Measurements from ENCODE around the gene ZNF501. TPM values are rescaled to one million over a fixed set of nuclear protein-coding genes. Genes with fewer than 3 reads are reported as not detected.

Gene ZNF501
- total and polyA plus RNA-seq, 2 experiments from 2014 or later, result 4.2 to 6.6 TPM

GRCh38 chr3:44682182-44682896 is 47.1 kb upstream of the ZNF501 start:
- Histone ChIP-seq H3F3A (replicated peaks; ENCODE audit: low read depth) (no peaks in the 10 kb centered on the region), H3K27ac (ENCODE audit: low read depth) (no peak overlapping the region), H3K9me2 (ENCODE audit: insufficient read depth) (0 out of 2 replicates have a peak, but pooled peaks cover 17% of the 10 kb centered on the region), H3K36me3 (ENCODE audit: insufficient read depth) (no peaks in the 10 kb centered on the region), H2AFZ (no peak overlapping the region), H4K20me1 (replicated peaks; ENCODE audit: insufficient read depth) (no peaks in the 10 kb centered on the region; the same call in 1 of the 2 replicates), H3K27me3 (ENCODE audit: insufficient read depth) (no peaks in the 10 kb centered on the region), H3K79me2 (replicated peaks; ENCODE audit: insufficient read depth) (no peaks in the 10 kb centered on the region), H3K4me1 (ENCODE audit: insufficient read depth) (0 out of 2 replicates have a peak, but pooled peaks cover 3% of the 10 kb centered on the region), H3K4me3 (no peak overlapping the region), H3K4me2 (no peak overlapping the region)
- H3K36me3 Mint-ChIP-seq (ENCODE audit: low read depth), result peaks cover 52% of the 10 kb centered on the region
- no peaks in the 10 kb centered on the region for H3K27me3 Mint-ChIP-seq (ENCODE audit: insufficient read depth, low read depth, poor library complexity)
- DNase-seq (ENCODE audit: low spot score) (no peak), ATAC-seq (no peak)
- H3K9me3 Mint-ChIP-seq, result peaks cover 61% of the 10 kb centered on the region
- TF ChIP-seq NANOG (IDR thresholded peaks at IDR 0.05; ENCODE audit: borderline replicate concordance) (no peak), STAT1 (IDR thresholded peaks at IDR 0.05; ENCODE audit: unreplicated experiment) (no peak), ZNF331 (CRISPR knock-in tag; IDR thresholded peaks at IDR 0.05; ENCODE audit: low read depth) (no peak), EZH2phosphoT487 (IDR thresholded peaks at IDR 0.05; ENCODE audit: unreplicated experiment) (no peak)
- TF ChIP-seq, protein P1, sequence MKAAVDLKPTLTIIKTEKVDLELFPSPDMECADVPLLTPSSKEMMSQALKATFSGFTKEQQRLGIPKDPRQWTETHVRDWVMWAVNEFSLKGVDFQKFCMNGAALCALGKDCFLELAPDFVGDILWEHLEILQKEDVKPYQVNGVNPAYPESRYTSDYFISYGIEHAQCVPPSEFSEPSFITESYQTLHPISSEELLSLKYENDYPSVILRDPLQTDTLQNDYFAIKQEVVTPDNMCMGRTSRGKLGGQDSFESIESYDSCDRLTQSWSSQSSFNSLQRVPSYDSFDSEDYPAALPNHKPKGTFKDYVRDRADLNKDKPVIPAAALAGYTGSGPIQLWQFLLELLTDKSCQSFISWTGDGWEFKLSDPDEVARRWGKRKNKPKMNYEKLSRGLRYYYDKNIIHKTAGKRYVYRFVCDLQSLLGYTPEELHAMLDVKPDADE (IDR thresholded peaks at IDR 0.05), result no peak
- H3K4me1 Mint-ChIP-seq, result peaks cover 3% of the 10 kb centered on the region
- H3K4me3 Mint-ChIP-seq, result no peak overlapping the region
- H3K27ac Mint-ChIP-seq, result no peak overlapping the region

GRCh38 chr3:44685128-44685800 is 44.2 kb upstream of the ZNF501 start:
- no peak for TF ChIP-seq ZNF462 (CRISPR knock-in tag; IDR thresholded peaks at IDR 0.05)
- TF ChIP-seq, protein P1 (IDR thresholded peaks at IDR 0.05), result 0 out of 2 replicates have a peak, but pooled peaks have one; percentile 49
- peak; percentile 75 for TF ChIP-seq POLR2AphosphoS5 (IDR thresholded peaks at IDR 0.05; ENCODE audit: low read depth)
- no peaks in the 10 kb centered on the region for H3K79me2 ChIP-seq (replicated peaks; ENCODE audit: insufficient read depth)
- Mint-ChIP-seq H3K36me3 (ENCODE audit: low read depth) (peaks cover 57% of the 10 kb centered on the region), H3K4me1 (peaks cover 3% of the 10 kb centered on the region), H3K27ac (no peak overlapping the region), H3K4me3 (peak overlapping the region; percentile 81), H3K9me3 (peaks cover 79% of the 10 kb centered on the region), H3K27me3 (ENCODE audit: insufficient read depth, low read depth, poor library complexity) (no peaks in the 10 kb centered on the region)
- H3K4me2 ChIP-seq, result peak overlapping the region; percentile 88
- no peaks in the 10 kb centered on the region for H3K27me3 ChIP-seq (ENCODE audit: insufficient read depth)
- ATAC-seq, result peak; percentile 100
- H2AFZ ChIP-seq, result peak overlapping the region; percentile 94
- H3K4me1 ChIP-seq (ENCODE audit: insufficient read depth), result 0 out of 2 replicates have a peak, but pooled peaks cover 3% of the 10 kb centered on the region
- H3K36me3 ChIP-seq (ENCODE audit: insufficient read depth), result no peaks in the 10 kb centered on the region
- no peaks in the 10 kb centered on the region for H3F3A ChIP-seq (replicated peaks; ENCODE audit: low read depth)
- H3K27ac ChIP-seq (ENCODE audit: low read depth), result no peak overlapping the region
- H4K20me1 ChIP-seq (replicated peaks; ENCODE audit: insufficient read depth), result no peaks in the 10 kb centered on the region; the same call in 1 of the 2 replicates
- 0 out of 2 replicates have a peak, but pooled peaks cover 22% of the 10 kb centered on the region for H3K9me2 ChIP-seq (ENCODE audit: insufficient read depth)
- peak overlapping the region; percentile 72 for H3K4me3 ChIP-seq
- peak; percentile 97 for DNase-seq (ENCODE audit: low spot score)
